Activated CD8-positive, alpha-beta memory T cell treated with anti-CD3 and anti-CD28 coated beads, Interleukin-2, amount 50 U/mL, for 1 hour (primary cell): Measurements from ENCODE around the gene CLPSL2.
"Not testable (repeated sequence)": the region's sequence is repeated elsewhere in the genome, so short reads cannot be mapped to it uniquely, and the experiment has no call there.

Experiments used
- DNase-seq: peaks from one replicate; pipeline ENCODE4 v3.0.0-alpha.2; 2020; ENCODE audit errors: extremely low read depth

CLPSL2 gene, protein sequence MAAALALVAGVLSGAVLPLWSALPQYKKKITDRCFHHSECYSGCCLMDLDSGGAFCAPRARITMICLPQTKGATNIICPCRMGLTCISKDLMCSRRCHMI

DNA sequence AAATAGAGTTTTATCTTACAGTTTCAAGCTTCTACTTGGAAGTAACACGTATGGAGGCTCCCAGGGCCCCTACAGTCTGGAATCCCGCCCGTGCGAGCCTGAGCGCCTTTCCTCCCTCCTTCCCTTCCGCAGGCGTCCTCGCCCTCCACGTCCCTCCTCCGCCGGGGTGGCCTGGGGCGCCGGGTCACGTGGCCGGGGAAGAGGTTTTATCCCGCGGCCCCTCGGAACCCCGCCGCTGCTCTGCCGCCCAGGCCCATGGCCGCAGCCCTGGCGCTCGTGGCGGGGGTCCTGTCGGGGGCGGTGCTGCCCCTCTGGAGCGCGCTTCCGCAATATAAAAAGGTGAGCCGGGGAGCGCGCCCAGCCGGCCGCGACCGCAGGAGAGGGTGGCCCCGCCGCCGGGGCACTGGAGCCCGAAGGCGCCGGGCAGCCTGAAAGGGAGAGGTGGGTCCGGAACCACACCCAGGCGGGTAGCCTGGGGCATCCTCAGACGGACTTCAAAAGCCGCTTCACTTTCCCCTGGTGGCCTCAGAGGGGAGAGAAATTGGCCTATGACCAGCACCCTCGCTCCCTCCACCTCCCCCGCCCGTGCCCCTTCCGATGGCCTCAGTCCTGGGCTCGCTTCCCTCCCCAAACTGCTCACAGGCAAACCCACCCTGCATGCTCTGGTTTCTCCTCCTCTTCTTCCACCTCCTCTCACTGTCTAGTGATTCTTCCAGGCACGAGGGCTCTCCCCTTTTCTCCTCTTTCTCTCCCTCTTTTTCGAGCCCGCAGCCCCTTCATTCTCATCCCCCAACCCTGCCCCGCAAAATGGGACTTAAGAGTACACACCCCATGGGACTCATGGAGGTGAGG, at the start of gene CLPSL2:
Gene CLPSL2 (plus strand): TSS at position 235 of the 852 bp plus-strand sequence. CDS start 21 bp downstream, at position 256.
- DNase-seq: no peak

GRCh38 chr6:35727231-35727934, 49.0 kb upstream of the CLPSL2 start:
- DNase-seq: no peak

GRCh38 chr6:35727935-35728682, 48.3 kb upstream of the CLPSL2 start:
- DNase-seq: peak; percentile 70

DNA sequence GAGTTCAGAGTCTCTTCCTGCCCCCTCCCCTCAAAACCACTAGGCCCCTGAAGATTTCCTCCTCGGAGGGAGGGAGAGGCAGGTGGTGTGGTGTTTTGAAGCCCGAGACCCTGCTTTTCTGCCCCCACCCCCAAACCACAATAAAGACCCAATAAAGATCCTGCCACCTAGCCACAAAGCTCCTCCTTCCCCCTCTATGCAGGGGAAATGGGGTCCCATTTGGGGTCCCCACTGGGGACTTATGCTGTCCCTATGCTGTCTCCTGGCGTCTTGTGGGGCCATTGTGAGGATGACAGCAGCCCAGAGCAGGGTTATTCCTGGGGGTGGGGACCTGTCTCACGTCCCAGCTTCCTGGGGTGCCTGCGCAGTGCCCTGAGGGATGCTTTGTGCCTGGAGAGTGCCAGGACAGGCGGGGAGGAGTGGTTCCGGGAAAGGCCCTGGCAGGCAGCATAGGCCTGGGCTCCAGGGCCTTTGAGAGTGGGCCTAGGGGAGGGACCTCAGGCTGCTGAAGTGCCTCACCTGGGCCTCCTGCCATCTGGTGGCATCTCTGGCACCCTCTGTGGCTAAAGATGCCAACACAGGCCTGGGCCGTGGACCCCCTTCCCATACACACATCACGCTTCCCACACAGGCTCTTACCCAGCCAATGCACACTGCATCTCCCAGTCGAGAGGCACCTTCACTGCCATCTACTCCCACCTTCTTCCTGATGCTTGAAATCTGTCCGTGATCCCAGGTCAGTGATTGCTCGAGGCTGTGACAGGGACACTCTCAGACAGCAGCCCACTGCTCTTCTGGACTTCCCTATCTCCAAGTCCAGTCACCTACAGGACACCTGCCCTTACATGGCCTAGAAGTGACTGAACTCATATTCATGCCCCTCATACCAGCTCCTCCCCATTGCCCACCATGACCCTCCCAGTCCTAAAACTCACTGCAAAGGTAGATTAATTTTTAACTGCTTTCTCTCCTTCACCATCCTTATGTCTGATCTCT, 47.4 kb upstream of the CLPSL2 start:
- DNase-seq: no peak

- DNase-seq: no peak
Measured at GRCh38 chr6:35729722-35730121, 46.7 kb upstream of the CLPSL2 start.

DNA sequence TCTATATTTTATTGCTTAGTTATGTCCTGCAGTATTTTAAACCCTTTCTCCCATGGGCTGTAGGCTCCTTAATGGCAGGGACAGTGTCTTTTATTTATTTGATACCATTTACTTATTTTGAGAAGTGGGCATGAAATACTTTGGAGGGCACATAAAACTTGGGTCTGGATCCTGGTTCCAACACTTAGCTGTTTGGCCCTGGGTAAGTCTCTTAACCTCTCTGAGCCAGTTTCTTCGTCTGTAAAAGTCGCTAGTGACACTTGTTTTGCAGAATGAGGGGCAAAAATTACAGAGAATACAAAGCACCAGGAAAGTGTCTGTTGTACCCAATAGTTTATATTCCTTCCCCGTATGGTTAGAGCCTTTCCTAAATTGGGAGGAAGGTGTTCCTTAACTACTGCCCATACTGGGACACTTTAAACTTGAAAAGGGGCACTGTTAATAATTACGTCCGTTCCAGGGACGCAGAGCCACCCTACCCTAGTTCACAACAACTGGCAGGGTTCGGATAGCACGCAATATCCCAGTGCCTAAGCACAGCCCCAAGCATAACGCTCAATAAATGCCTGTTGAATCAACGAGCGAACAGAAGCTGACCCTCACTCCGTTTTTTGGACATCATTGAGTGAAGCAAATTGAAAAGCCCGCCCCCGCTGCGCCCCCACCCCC, 45.5 kb upstream of the CLPSL2 start:
- no peak for DNase-seq

- peak; percentile 83 for DNase-seq
Measured at GRCh38 chr6:35731414-35731735, 45.0 kb upstream of the CLPSL2 start.

- DNase-seq: peak; percentile 77
Measured at GRCh38 chr6:35731736-35732532, 44.5 kb upstream of the CLPSL2 start.

DNA sequence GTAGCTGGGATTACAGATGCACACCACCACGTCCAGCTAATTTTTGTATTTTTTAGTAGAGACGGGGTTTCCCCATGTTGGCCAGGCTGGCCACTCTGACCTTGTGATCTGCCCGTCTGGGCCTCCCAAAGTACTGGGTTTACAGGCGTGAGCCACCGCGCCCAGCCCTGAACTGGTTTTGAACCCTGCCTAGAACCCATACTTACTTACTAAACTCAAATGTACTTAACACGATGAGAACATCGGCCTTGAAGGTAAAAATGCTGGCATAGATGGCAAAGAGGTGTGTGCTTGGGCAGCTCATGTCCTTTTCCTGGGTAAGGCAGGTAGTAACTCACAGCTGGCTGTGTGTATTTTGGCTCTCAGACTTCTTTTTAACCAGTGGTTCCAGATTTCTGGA, 42.8 kb upstream of the CLPSL2 start:
- no peak for DNase-seq

DNA sequence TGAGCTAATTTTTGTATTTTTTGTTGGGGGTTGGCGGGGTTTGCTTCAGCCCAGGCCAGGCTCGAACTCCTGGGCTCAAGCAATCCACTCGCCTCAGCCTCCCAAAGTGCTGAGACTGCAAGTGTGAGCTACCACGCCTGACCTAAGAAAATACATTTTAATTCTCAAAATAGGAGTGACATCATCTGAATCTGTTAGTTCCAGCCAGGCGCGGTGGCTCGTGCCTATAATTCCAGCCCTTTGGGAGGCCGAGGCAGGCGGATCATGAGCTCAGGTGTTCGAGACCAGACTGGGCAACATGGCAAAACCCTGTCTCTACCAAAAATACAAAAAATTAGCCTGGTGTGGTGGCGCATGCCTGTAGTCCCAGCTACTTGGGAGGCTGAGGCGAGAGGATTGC, 42.1 kb upstream of the CLPSL2 start:
- DNase-seq: not testable (repeated sequence)

GRCh38 chr6:35735452-35735851, 40.9 kb upstream of the CLPSL2 start:
- DNase-seq: no peak

DNA sequence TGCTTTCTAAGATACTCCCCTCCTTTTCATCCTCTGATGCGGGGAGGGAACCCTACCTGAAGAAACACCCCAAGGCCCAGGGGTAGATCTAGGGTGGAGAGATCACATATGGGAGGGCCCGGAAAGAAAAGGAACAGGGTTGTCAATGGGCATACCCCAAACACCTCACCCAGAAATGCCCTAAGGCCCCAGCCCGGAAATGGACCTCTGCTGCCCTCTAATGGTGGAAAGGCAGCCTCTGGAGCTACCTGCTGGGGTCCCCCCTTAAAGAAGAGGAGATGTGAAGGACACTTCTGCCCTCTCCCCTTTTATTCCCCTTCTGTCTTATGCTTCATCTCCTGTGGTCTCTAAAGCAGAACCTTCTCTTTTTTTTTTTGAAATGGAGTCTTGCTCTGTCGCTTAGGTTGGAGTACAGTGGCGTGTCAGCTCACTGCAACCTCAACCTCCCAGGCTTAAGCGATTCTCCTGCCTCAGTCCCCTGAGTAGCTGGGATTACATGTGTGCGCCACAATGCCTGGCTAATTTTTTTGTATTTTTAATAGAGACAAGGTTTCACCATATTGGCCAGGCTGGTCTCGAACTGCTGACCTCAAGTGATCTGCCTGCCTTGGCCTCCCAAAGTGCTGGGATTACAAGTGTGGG, 40.0 kb upstream of the CLPSL2 start:
- peak; percentile 65 for DNase-seq

- DNase-seq: no peak
Measured at GRCh38 chr6:35736982-35737412, 39.4 kb upstream of the CLPSL2 start, which contains the start of gene ARMC12. ARMC12 (plus strand) TSS chr6:35737032; CDS start chr6:35737109, 77 bp downstream.

- DNase-seq: no peak
Measured at GRCh38 chr6:35737413-35738211, 38.8 kb upstream of the CLPSL2 start.

GRCh38 chr6:35739645-35740524, 36.5 kb upstream of the CLPSL2 start:
- no peak for DNase-seq

GRCh38 chr6:35742842-35743241, 33.6 kb upstream of the CLPSL2 start:
- DNase-seq: no peak

GRCh38 chr6:35745509-35745908, 30.9 kb upstream of the CLPSL2 start:
- DNase-seq: no peak
